Calu3 (cell line): Measurements from ENCODE around the gene SCAMP4. TPM values are rescaled to one million over a fixed set of nuclear protein-coding genes. Genes with fewer than 3 reads are reported as not detected.

Source experiments
- BruUV-seq: library from RNA; stranded (reverse); fragments of 400-500 nt; replicated peaks from 2 replicates; lab custom pipeline; 2021; lab: Mats Ljungman, UMichigan
- CTCF ChIA-PET: fragments of 300-600 bp; sonication (Branson Sonifier 250); formaldehyde crosslinking; loops from one replicate; lab custom pipeline; 2022; ENCODE audit warnings: antibody characterized with exemption; lab: Charles Lee
- DNase-seq: peaks from one replicate; pipeline ENCODE4 v3.0.0; 2022
- H3K27ac Mint-ChIP-seq: one replicate; pipeline ENCODE4 v1.8.0; 2022; ENCODE audit warnings: mixed read lengths; ENCODE audit not compliant: unreplicated experiment
- H3K27me3 Mint-ChIP-seq: one replicate; pipeline ENCODE4 v1.8.0; 2022; ENCODE audit warnings: mixed read lengths; ENCODE audit not compliant: unreplicated experiment
- H3K36me3 Mint-ChIP-seq: one replicate; pipeline ENCODE4 v1.8.0; 2022; ENCODE audit warnings: mild to moderate bottlenecking, moderate library complexity, mixed read lengths; ENCODE audit not compliant: insufficient read depth, unreplicated experiment
- H3K4me1 Mint-ChIP-seq: one replicate; pipeline ENCODE4 v1.8.0; 2022; ENCODE audit warnings: mild to moderate bottlenecking, low read depth, mixed read lengths; ENCODE audit not compliant: unreplicated experiment
- H3K4me3 Mint-ChIP-seq: one replicate; pipeline ENCODE4 v1.8.0; 2022; ENCODE audit warnings: mild to moderate bottlenecking, low read depth, moderate library complexity, mixed read lengths; ENCODE audit not compliant: unreplicated experiment
- H3K9me3 Mint-ChIP-seq: one replicate; pipeline ENCODE4 v1.8.0; 2022; ENCODE audit warnings: low read depth, mixed read lengths; ENCODE audit not compliant: unreplicated experiment
- CTCF ChIP-seq: fragments of 200-600 bp; IDR thresholded peaks from one replicate; pipeline ENCODE4 v1.8.0; 2022; ENCODE audit warnings: antibody characterized with exemption; ENCODE audit not compliant: unreplicated experiment
- intact Hi-C: fragments of 100-400 bp; cut with micrococcal nuclease; formaldehyde crosslinking; loops from one replicate; pipeline ENCODE4 v1.10.0; 2022; ENCODE audit not compliant: unreplicated experiment
- total RNA-seq: library from RNA; stranded (reverse); gene quantifications from 2 replicates; pipeline ENCODE4 v1.2.3, GENCODE V29; 2022

The SCAMP4 gene
- total RNA-seq, 1 experiment from 2014 or later, result 64.2 TPM

- TF ChIP-seq CTCF, result no peak
- CTCF ChIA-PET, result no interaction called here
- no TSS peak for BruUV-seq
- Mint-ChIP-seq H3K27ac (no peak overlapping the region), H3K27me3 (no peaks in the 10 kb centered on the region), H3K9me3 (no peaks in the 10 kb centered on the region), H3K36me3 (peaks cover 28% of the 10 kb centered on the region), H3K4me3 (no peak overlapping the region), H3K4me1 (no peaks in the 10 kb centered on the region)
- intact Hi-C loops, result no loop called here
- no peak for DNase-seq
Observed at GRCh38 chr19:1910177-1910576, 5.0 kb downstream of the SCAMP4 start.

- CTCF ChIA-PET, result no interaction called here
- no peak for TF ChIP-seq CTCF
- Mint-ChIP-seq H3K9me3 (no peaks in the 10 kb centered on the region), H3K4me1 (no peaks in the 10 kb centered on the region), H3K36me3 (peaks cover 19% of the 10 kb centered on the region), H3K4me3 (no peak overlapping the region), H3K27ac (no peak overlapping the region), H3K27me3 (no peaks in the 10 kb centered on the region)
- DNase-seq, result no peak
- intact Hi-C loops, result no loop called here
- no TSS peak for BruUV-seq
Observed at GRCh38 chr19:1911098-1911497, 5.9 kb downstream of the SCAMP4 start.

- no peak for DNase-seq
- H3K4me1 Mint-ChIP-seq, result no peaks in the 10 kb centered on the region
- no peaks in the 10 kb centered on the region for H3K27me3 Mint-ChIP-seq
- CTCF ChIA-PET, result no interaction called here
- intact Hi-C loops, result no loop called here
- H3K27ac Mint-ChIP-seq, result no peak overlapping the region
- TF ChIP-seq CTCF, result no peak
- no peaks in the 10 kb centered on the region for H3K9me3 Mint-ChIP-seq
- H3K36me3 Mint-ChIP-seq, result peaks cover 17% of the 10 kb centered on the region
- no peak overlapping the region for H3K4me3 Mint-ChIP-seq
- BruUV-seq, result no TSS peak
Observed at GRCh38 chr19:1911995-1912394, 6.8 kb downstream of the SCAMP4 start.

- intact Hi-C loops, result no loop called here
- Mint-ChIP-seq H3K27ac (no peak overlapping the region), H3K27me3 (no peaks in the 10 kb centered on the region), H3K9me3 (no peaks in the 10 kb centered on the region), H3K4me3 (no peak overlapping the region), H3K36me3 (peaks cover 8% of the 10 kb centered on the region), H3K4me1 (no peaks in the 10 kb centered on the region)
- DNase-seq, result no peak
- CTCF ChIA-PET, result no interaction called here
- no TSS peak for BruUV-seq
- no peak for TF ChIP-seq CTCF
Observed at GRCh38 chr19:1912760-1913505, 7.7 kb downstream of the SCAMP4 start.
